Caco-2 (cell line): ENCODE results near the gene FOXO3. TPM values are rescaled to one million over a fixed set of nuclear protein-coding genes. Genes with fewer than 3 reads are reported as not detected.

Source experiments
- BruUV-seq: library from RNA; stranded (reverse); fragments of 400-500 nt; replicated peaks from 2 replicates; lab custom pipeline; 2021; lab: Mats Ljungman, UMichigan
- CTCF ChIA-PET: fragments of 300-600 bp; sonication (Branson Sonifier 250); formaldehyde crosslinking; loops from one replicate; lab custom pipeline; 2022; ENCODE audit warnings: antibody characterized with exemption; lab: Charles Lee
- POLR2A ChIA-PET: fragments of 300-600 bp; sonication (Branson Sonifier 250); formaldehyde crosslinking; loops from one replicate; lab custom pipeline; 2022; ENCODE audit warnings: antibody characterized with exemption; lab: Charles Lee
- DNase-seq, 2 experiments: peaks; one replicate each; pipeline versions ENCODE4 v3.0.0 to v3.0.0-alpha.2; 2020 to 2022
- H3K27me3 ChIP-seq: replicated peaks from 2 replicates; pipeline ENCODE4 v1.6.0; 2011; ENCODE audit warnings: low read length; ENCODE audit not compliant: control insufficient read depth, insufficient read depth
- H3K36me3 ChIP-seq: 2 replicates; pipeline ENCODE4 v1.5.1; 2011; ENCODE audit warnings: low read length; ENCODE audit not compliant: control insufficient read depth, insufficient read depth
- H3K4me1 ChIP-seq: fragments of 250-450 bp; sonication (Bioruptor Pico); 2 replicates; pipeline ENCODE4 v1.5.1; 2020; ENCODE audit warnings: mild to moderate bottlenecking
- H3K4me3 ChIP-seq: 2 replicates; pipeline ENCODE4 v1.5.1; 2011; ENCODE audit warnings: low read depth, mild to moderate bottlenecking, control low read depth, low read length
- H3K9me3 ChIP-seq: fragments of 250-450 bp; sonication (Bioruptor Pico); 2 replicates; pipeline ENCODE4 v1.5.1; 2020; ENCODE audit warnings: mild to moderate bottlenecking, moderate library complexity
- H3K27ac Mint-ChIP-seq: one replicate; pipeline ENCODE4 v1.8.0; 2022; ENCODE audit warnings: mixed read lengths; ENCODE audit not compliant: unreplicated experiment
- H3K27me3 Mint-ChIP-seq: one replicate; pipeline ENCODE4 v1.8.0; 2022; ENCODE audit warnings: mixed read lengths; ENCODE audit not compliant: insufficient read depth, unreplicated experiment
- H3K36me3 Mint-ChIP-seq: one replicate; pipeline ENCODE4 v1.8.0; 2022; ENCODE audit warnings: mild to moderate bottlenecking, mixed read lengths; ENCODE audit not compliant: insufficient read depth, unreplicated experiment
- H3K4me1 Mint-ChIP-seq: one replicate; pipeline ENCODE4 v1.8.0; 2022; ENCODE audit warnings: low read depth, mixed read lengths; ENCODE audit not compliant: unreplicated experiment
- H3K4me3 Mint-ChIP-seq: one replicate; pipeline ENCODE4 v1.8.0; 2022; ENCODE audit warnings: mild to moderate bottlenecking, moderate library complexity, mixed read lengths; ENCODE audit not compliant: unreplicated experiment
- H3K9me3 Mint-ChIP-seq: one replicate; pipeline ENCODE4 v1.8.0; 2022; ENCODE audit warnings: mixed read lengths; ENCODE audit not compliant: unreplicated experiment
- CTCF ChIP-seq, 2 experiments: fragments of 200-600 bp in 1 of 2; IDR thresholded peaks; 1 replicate in 1 of 2; 2 replicates in 1 of 2; pipeline versions ENCODE4 v1.5.1 to v1.8.0; 2011 to 2022; ENCODE audit warnings: antibody characterized with exemption in 1 of 2, control low read depth in 1 of 2, inconsistent platforms in 1 of 2, low read depth in 1 of 2, low read length in 1 of 2, mild to moderate bottlenecking in 1 of 2, moderate library complexity in 1 of 2; ENCODE audit not compliant: insufficient read depth in 1 of 2, severe bottlenecking in 1 of 2, unreplicated experiment in 1 of 2
- intact Hi-C: fragments of 100-400 bp; cut with micrococcal nuclease; formaldehyde crosslinking; loops from one replicate; pipeline ENCODE4 v1.10.0; 2022; ENCODE audit not compliant: unreplicated experiment
- total RNA-seq: library from RNA; stranded (reverse); gene quantifications from 2 replicates; pipeline ENCODE4 v1.2.3, GENCODE V29; 2022

The FOXO3 gene
- total RNA-seq, 1 experiment from 2014 or later, result 34.3 TPM

- no peak overlapping the region for H3K4me3 ChIP-seq
- ChIA-PET POLR2A (no interaction called here), CTCF (no interaction called here)
- BruUV-seq, result no TSS peak
- H3K27me3 ChIP-seq, result no peaks in the 10 kb centered on the region
- no peaks in the 10 kb centered on the region for H3K27me3 Mint-ChIP-seq
- H3K36me3 ChIP-seq, result peaks cover 4% of the 10 kb centered on the region
- no peak for DNase-seq
- H3K9me3 Mint-ChIP-seq, result no peaks in the 10 kb centered on the region
- H3K4me1 Mint-ChIP-seq, result peaks cover 29% of the 10 kb centered on the region
- peaks cover 42% of the 10 kb centered on the region for H3K36me3 Mint-ChIP-seq
- intact Hi-C loops, result no loop called here
- no peak overlapping the region for H3K4me3 Mint-ChIP-seq
- peaks cover 12% of the 10 kb centered on the region for H3K4me1 ChIP-seq
- H3K27ac Mint-ChIP-seq, result no peak overlapping the region
- no peak for TF ChIP-seq CTCF (IDR thresholded peaks at IDR 0.05; ENCODE audit: insufficient read depth in 1 of 2, low read depth in 1 of 2, low read length in 1 of 2, severe bottlenecking in 1 of 2, unreplicated experiment in 1 of 2)
- H3K9me3 ChIP-seq, result no peaks in the 10 kb centered on the region
Observed at GRCh38 chr6:108566406-108566805, 5.7 kb downstream of the FOXO3 start.

- intact Hi-C loops, result no loop called here
- Histone ChIP-seq H3K4me1 (peaks cover 10% of the 10 kb centered on the region), H3K4me3 (no peak overlapping the region), H3K9me3 (no peaks in the 10 kb centered on the region), H3K36me3 (peaks cover 4% of the 10 kb centered on the region), H3K27me3 (no peaks in the 10 kb centered on the region)
- ChIA-PET CTCF (interaction anchor here (0.7 kb wide), 1 partner anchor 71 kb away, joined by 3 read pairs; no protein-coding TSS in a partner anchor), POLR2A (no interaction called here)
- no TSS peak for BruUV-seq
- Mint-ChIP-seq H3K9me3 (no peaks in the 10 kb centered on the region), H3K36me3 (peaks cover 34% of the 10 kb centered on the region), H3K4me1 (peaks cover 23% of the 10 kb centered on the region), H3K27ac (peak overlapping the region; percentile 9), H3K27me3 (no peaks in the 10 kb centered on the region), H3K4me3 (no peak overlapping the region)
- no peak for DNase-seq
- no peak for TF ChIP-seq CTCF (IDR thresholded peaks at IDR 0.05; ENCODE audit: insufficient read depth in 1 of 2, low read depth in 1 of 2, low read length in 1 of 2, severe bottlenecking in 1 of 2, unreplicated experiment in 1 of 2)
Observed at GRCh38 chr6:108568101-108568500, 7.4 kb downstream of the FOXO3 start.

GRCh38 chr6:108568551-108569305, 8.0 kb downstream of the FOXO3 start:
- POLR2A ChIA-PET, result no interaction called here
- peaks cover 6% of the 10 kb centered on the region; the same call in 1 of the 2 replicates for H3K4me1 ChIP-seq
- peaks cover 4% of the 10 kb centered on the region for H3K36me3 ChIP-seq
- DNase-seq, result no peak
- H3K9me3 ChIP-seq, result no peaks in the 10 kb centered on the region
- intact Hi-C loops, result no loop called here
- BruUV-seq, result no TSS peak
- H3K27ac Mint-ChIP-seq, result peak overlapping the region; percentile 9
- H3K27me3 Mint-ChIP-seq, result no peaks in the 10 kb centered on the region
- no peaks in the 10 kb centered on the region for H3K27me3 ChIP-seq
- H3K36me3 Mint-ChIP-seq, result peaks cover 29% of the 10 kb centered on the region
- no peak overlapping the region for H3K4me3 Mint-ChIP-seq
- peaks cover 18% of the 10 kb centered on the region for H3K4me1 Mint-ChIP-seq
- CTCF ChIA-PET, result no interaction called here
- no peaks in the 10 kb centered on the region for H3K9me3 Mint-ChIP-seq
- H3K4me3 ChIP-seq, result no peak overlapping the region
- no peak for TF ChIP-seq CTCF (IDR thresholded peaks at IDR 0.05; ENCODE audit: insufficient read depth in 1 of 2, low read depth in 1 of 2, low read length in 1 of 2, severe bottlenecking in 1 of 2, unreplicated experiment in 1 of 2)
